ENCODE results near the gene EPPIN.

DNA sequence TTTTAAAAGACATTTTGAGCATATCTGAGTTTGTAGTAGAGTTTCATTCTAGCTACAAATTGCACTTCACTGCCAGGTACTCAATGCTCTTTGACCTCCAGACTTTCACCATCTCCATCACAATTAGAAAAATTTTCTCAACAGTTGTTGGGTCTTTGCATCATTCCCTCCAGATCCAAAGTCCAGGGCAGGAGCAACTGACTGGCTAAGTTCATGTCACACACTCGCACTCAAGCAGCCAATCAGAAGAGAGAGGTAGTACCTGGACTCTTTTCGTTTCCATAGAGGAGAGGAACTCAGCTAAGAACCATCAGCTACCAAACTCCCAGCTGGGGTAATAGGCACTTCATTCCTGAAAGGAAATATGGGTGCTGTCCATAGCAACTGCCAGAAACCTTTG, 40.8 kb downstream of the EPPIN start:
- no peak for TF ChIP-seq ZFP30 (CRISPR knock-in tag; IDR thresholded peaks at IDR 0.05)
- no peak for TF ChIP-seq ZNF8 (CRISPR knock-in tag; IDR thresholded peaks at IDR 0.05)
- TF ChIP-seq ZNF565 (CRISPR knock-in tag; conservative IDR thresholded peaks at IDR 0.05; ENCODE audit: low read depth), result no peak
- no peak for TF ChIP-seq ISL1 (CRISPR knock-in tag; IDR thresholded peaks at IDR 0.05)
- no peak for TF ChIP-seq CREB5 (CRISPR knock-in tag; IDR thresholded peaks at IDR 0.05; ENCODE audit: low read depth)

All from SK-N-SH treated with all-trans-retinoic acid at 6 μM for 48 hours (cell line).